NCI-H446 (cell line): ENCODE results near the gene DMAC2L.

Experiments
- DNase-seq, 2 experiments: peaks; one replicate each; lab custom pipeline; 2025; lab: John Stamatoyannopoulos, UW

The DMAC2L gene

GRCh38 chr14:50331596-50331995 is 19.5 kb downstream of the DMAC2L start:
- DNase-seq = no peak

- no peak for DNase-seq
Observed at GRCh38 chr14:50333014-50333509, 20.9 kb downstream of the DMAC2L start.

- no peak for DNase-seq
Observed at GRCh38 chr14:50334211-50334610, 22.1 kb downstream of the DMAC2L start.

GRCh38 chr14:50335389-50335788 is 23.3 kb downstream of the DMAC2L start:
- DNase-seq = peak; percentile 81 to 92

- DNase-seq = peak; percentile 34 to 80
Observed at GRCh38 chr14:50335989-50336824, 24.1 kb downstream of the DMAC2L start.

- DNase-seq = no peak
Observed at GRCh38 chr14:50338587-50338986, 26.5 kb downstream of the DMAC2L start.

- DNase-seq = no peak
Observed at GRCh38 chr14:50339178-50339804, 27.2 kb downstream of the DMAC2L start.

GRCh38 chr14:50340045-50340444 is 27.9 kb downstream of the DMAC2L start:
- no peak for DNase-seq

GRCh38 chr14:50340963-50341362 is 28.8 kb downstream of the DMAC2L start:
- DNase-seq = no peak

- DNase-seq = peak in 1 of 2 experiments; percentile 64
Observed at GRCh38 chr14:50342221-50343078, 30.3 kb downstream of the DMAC2L start.

GRCh38 chr14:50343434-50343833 is 31.3 kb downstream of the DMAC2L start:
- DNase-seq = peak in 1 of 2 experiments; percentile 6

GRCh38 chr14:50344116-50344775 is 32.1 kb downstream of the DMAC2L start:
- DNase-seq = no peak

GRCh38 chr14:50344876-50345563 is 32.9 kb downstream of the DMAC2L start:
- no peak for DNase-seq

- DNase-seq = no peak
Observed at GRCh38 chr14:50345846-50346422, 33.8 kb downstream of the DMAC2L start.

GRCh38 chr14:50347521-50347920 is 35.4 kb downstream of the DMAC2L start:
- DNase-seq = no peak

GRCh38 chr14:50348933-50349332 is 36.8 kb downstream of the DMAC2L start:
- DNase-seq = no peak

- DNase-seq = no peak
Observed at GRCh38 chr14:50350975-50351374, 38.9 kb downstream of the DMAC2L start.

GRCh38 chr14:50352584-50352983 is 40.5 kb downstream of the DMAC2L start:
- DNase-seq = no peak

GRCh38 chr14:50353126-50353525 is 41.0 kb downstream of the DMAC2L start:
- no peak for DNase-seq

- peak in 1 of 2 experiments; percentile 35 for DNase-seq
Observed at GRCh38 chr14:50354527-50354926, 42.4 kb downstream of the DMAC2L start.

- no peak for DNase-seq
Observed at GRCh38 chr14:50355692-50356091, 43.6 kb downstream of the DMAC2L start.
